SK-N-SH (cell line): Measurements from ENCODE around the gene ERAL1. TPM values are rescaled to one million over a fixed set of nuclear protein-coding genes. Genes with fewer than 3 reads are reported as not detected.

Experiments
- CTCF ChIA-PET: fragments of 300-600, 350-600 bp; formaldehyde crosslinking; extraction: SDS; loops from one replicate; lab custom pipeline; 2021; lab: Yijun Ruan, JAX
- POLR2A ChIA-PET: fragments of 350-600 bp; sonication (Branson Sonifier 250); formaldehyde crosslinking; extraction: SDS; loops from one replicate; lab custom pipeline; 2020; ENCODE audit warnings: antibody characterized with exemption, inconsistent platforms; lab: Yijun Ruan, JAX
- DNase-seq: peaks from one replicate; pipeline ENCODE4 v3.0.0; 2012
- H2AFZ ChIP-seq: fragments of 200-600 bp; sonication (generic); 2 replicates; pipeline ENCODE4 v1.8.1; 2016; ENCODE audit warnings: antibody characterized with exemption, mild to moderate bottlenecking, low read depth
- H3F3A ChIP-seq: fragments of 200-600 bp; sonication (generic); replicated peaks from 2 replicates; pipeline ENCODE3; 2016; ENCODE audit warnings: antibody characterized with exemption, mild to moderate bottlenecking; ENCODE audit not compliant: insufficient read depth
- H3K27ac ChIP-seq, 2 experiments: fragments of 200-500 bp in 1 of 2; fragments of 200-600 bp in 1 of 2; sonication (Bioruptor generic) in 1 of 2; sonication (generic), shearing (Covaris generic) in 1 of 2; 2 replicates each; pipeline versions ENCODE4 v1.5.1 to v1.6.1; 2014 to 2016; ENCODE audit warnings: low read depth in 2 of 2, inconsistent platforms in 1 of 2, low read length in 1 of 2, mild to moderate bottlenecking in 1 of 2, mixed read lengths in 1 of 2
- H3K27me3 ChIP-seq: fragments of 200-600 bp; sonication (generic), shearing (Covaris generic); 2 replicates; pipeline ENCODE4 v1.6.1; 2016; ENCODE audit warnings: mixed run types; ENCODE audit not compliant: insufficient read depth
- H3K36me3 ChIP-seq, 2 experiments: fragments of 200-500 bp in 1 of 2; fragments of 200-600 bp in 1 of 2; sonication (Bioruptor generic) in 1 of 2; sonication (generic) in 1 of 2; replicated peaks in 1 of 2; 2 replicates each; pipeline versions ENCODE3 to v1.5.1; 2014 to 2016; ENCODE audit warnings: low read length in 1 of 2, mild to moderate bottlenecking in 1 of 2; ENCODE audit not compliant: insufficient read depth in 2 of 2, control insufficient read depth in 1 of 2
- H3K4me1 ChIP-seq, 2 experiments: fragments of 200-500 bp in 1 of 2; fragments of 200-600 bp in 1 of 2; sonication (Bioruptor generic) in 1 of 2; sonication (generic), shearing (Covaris generic) in 1 of 2; 2 replicates each; pipeline versions ENCODE4 v1.5.1 to v1.6.1; 2014 to 2016; ENCODE audit warnings: low read depth in 1 of 2, low read length in 1 of 2, mixed run types in 1 of 2; ENCODE audit not compliant: insufficient read depth in 2 of 2, control insufficient read depth in 1 of 2
- H3K4me2 ChIP-seq: fragments of 200-600 bp; sonication (generic), shearing (Covaris generic); 2 replicates; pipeline ENCODE4 v1.6.1; 2017; ENCODE audit warnings: mixed run types
- H3K4me3 ChIP-seq, 2 experiments: fragments of 200-500 bp in 1 of 2; fragments of 200-600 bp in 1 of 2; sonication (Bioruptor generic) in 1 of 2; sonication (generic), shearing (Covaris generic) in 1 of 2; 2 replicates each; pipeline versions ENCODE4 v1.5.1 to v1.8.1; 2014 to 2016; ENCODE audit warnings: low read depth in 2 of 2, inconsistent platforms in 1 of 2, low read length in 1 of 2, mild to moderate bottlenecking in 1 of 2, mixed read lengths in 1 of 2, moderate library complexity in 1 of 2
- H3K79me2 ChIP-seq: fragments of 200-600 bp; sonication (generic); 2 replicates; pipeline ENCODE4 v1.8.1; 2017; ENCODE audit warnings: mild to moderate bottlenecking; ENCODE audit not compliant: insufficient read depth
- H3K9ac ChIP-seq: fragments of 200-600 bp; sonication (generic); 2 replicates; pipeline ENCODE4 v1.6.1; 2017; ENCODE audit warnings: mixed run types
- H3K9me2 ChIP-seq: fragments of 200-600 bp; sonication (generic); 2 replicates; pipeline ENCODE4 v1.6.1; 2017; ENCODE audit warnings: mixed run types
- H3K9me3 ChIP-seq: fragments of 200-600 bp; sonication (generic); 2 replicates; pipeline ENCODE4 v1.6.1; 2017; ENCODE audit warnings: mixed run types, mild to moderate bottlenecking, moderate library complexity
- H4K20me1 ChIP-seq: fragments of 200-600 bp; sonication (generic); 2 replicates; pipeline ENCODE4 v1.6.1; 2017; ENCODE audit warnings: mild to moderate bottlenecking, mixed run types; ENCODE audit not compliant: insufficient read depth
- CHD2 ChIP-seq: fragments of 150-350 bp; IDR thresholded peaks from 2 replicates; pipeline ENCODE4 v1.6.1; 2018; ENCODE audit warnings: low read length; ENCODE audit not compliant: partially characterized antibody
- ELF1 ChIP-seq: IDR thresholded peaks from 2 replicates; pipeline ENCODE4 v1.4.0; 2012
- EP300 ChIP-seq, 2 experiments: IDR thresholded peaks; 2 replicates each; pipeline versions ENCODE4 v1.4.0 to v1.6.1; 2012; ENCODE audit warnings: borderline replicate concordance in 1 of 2, low read depth in 1 of 2, low read length in 1 of 2
- FOXJ3 ChIP-seq: sonication (generic); formaldehyde crosslinking; IDR thresholded peaks from 2 replicates; pipeline ENCODE4 v1.5.1; 2020; ENCODE audit warnings: mild to moderate bottlenecking, missing genetic modification reagents
- GABPA ChIP-seq: IDR thresholded peaks from 2 replicates; pipeline ENCODE4 v1.4.0; 2012; ENCODE audit warnings: low read depth, mild to moderate bottlenecking
- JUND ChIP-seq: IDR thresholded peaks from 2 replicates; pipeline ENCODE4 v1.4.0; 2012
- MEF2A ChIP-seq: IDR thresholded peaks from 2 replicates; pipeline ENCODE4 v1.4.0; 2012; ENCODE audit warnings: low read depth, borderline replicate concordance
- MXI1 ChIP-seq: IDR thresholded peaks from 2 replicates; pipeline ENCODE4 v1.6.1; 2012; ENCODE audit warnings: mild to moderate bottlenecking, low read depth, low read length, improper control_type of control experiment
- POLR2AphosphoS5 ChIP-seq: IDR thresholded peaks from 2 replicates; pipeline ENCODE4 v1.6.1; 2012; ENCODE audit warnings: low read depth, low read length
- RAD21 ChIP-seq: IDR thresholded peaks from 2 replicates; pipeline ENCODE4 v1.6.1; 2012; ENCODE audit warnings: mild to moderate bottlenecking, low read length
- RXRA ChIP-seq: IDR thresholded peaks from 2 replicates; pipeline ENCODE4 v1.4.0; 2012; ENCODE audit warnings: low read depth, mild to moderate bottlenecking, borderline replicate concordance
- TAF1 ChIP-seq: IDR thresholded peaks from 2 replicates; pipeline ENCODE4 v1.6.1; 2012; ENCODE audit warnings: low read depth, mild to moderate bottlenecking, low read length, moderate library complexity, borderline replicate concordance
- TCF12 ChIP-seq: IDR thresholded peaks from 2 replicates; pipeline ENCODE4 v1.4.0; 2012
- WGBS: methylation state at CpG from one replicate; pipeline ENCODE4 v1.1.6; 2017; ENCODE audit warnings: low lambda C conversion rate; 5-methylcytosine and 5-hydroxymethylcytosine counted together
- polyA plus RNA-seq, 3 experiments: library from polyadenylated mRNA; depleted of rRNA; stranded (reverse); fragments of >200 nt; gene quantifications; 2 replicates each; pipeline ENCODE4 v1.2.3, GENCODE V29; 2012
- TF ChIP-seq, protein P1 (sequence below): IDR thresholded peaks from 2 replicates; pipeline ENCODE4; 2012
- TF ChIP-seq, protein P2 (sequence below): fragments of 200-600 bp; sonication (generic); IDR thresholded peaks from 2 replicates; pipeline ENCODE4 v1.6.1; 2017; ENCODE audit warnings: antibody characterized with exemption, mild to moderate bottlenecking, moderate library complexity
- TF ChIP-seq, protein P3 (sequence below): fragments of 150-350 bp; IDR thresholded peaks from 2 replicates; pipeline ENCODE4 v1.6.1; 2017; ENCODE audit warnings: antibody characterized with exemption, low read length, low read depth, borderline replicate concordance
- TF ChIP-seq, protein P4 (sequence below): IDR thresholded peaks from 2 replicates; pipeline ENCODE4 v1.4.0; 2012; ENCODE audit warnings: low read depth

Gene ERAL1
- polyA plus RNA-seq, 1 of the 3 experiments (the other 2 are of a cell fraction): 57.3 TPM

DNA sequence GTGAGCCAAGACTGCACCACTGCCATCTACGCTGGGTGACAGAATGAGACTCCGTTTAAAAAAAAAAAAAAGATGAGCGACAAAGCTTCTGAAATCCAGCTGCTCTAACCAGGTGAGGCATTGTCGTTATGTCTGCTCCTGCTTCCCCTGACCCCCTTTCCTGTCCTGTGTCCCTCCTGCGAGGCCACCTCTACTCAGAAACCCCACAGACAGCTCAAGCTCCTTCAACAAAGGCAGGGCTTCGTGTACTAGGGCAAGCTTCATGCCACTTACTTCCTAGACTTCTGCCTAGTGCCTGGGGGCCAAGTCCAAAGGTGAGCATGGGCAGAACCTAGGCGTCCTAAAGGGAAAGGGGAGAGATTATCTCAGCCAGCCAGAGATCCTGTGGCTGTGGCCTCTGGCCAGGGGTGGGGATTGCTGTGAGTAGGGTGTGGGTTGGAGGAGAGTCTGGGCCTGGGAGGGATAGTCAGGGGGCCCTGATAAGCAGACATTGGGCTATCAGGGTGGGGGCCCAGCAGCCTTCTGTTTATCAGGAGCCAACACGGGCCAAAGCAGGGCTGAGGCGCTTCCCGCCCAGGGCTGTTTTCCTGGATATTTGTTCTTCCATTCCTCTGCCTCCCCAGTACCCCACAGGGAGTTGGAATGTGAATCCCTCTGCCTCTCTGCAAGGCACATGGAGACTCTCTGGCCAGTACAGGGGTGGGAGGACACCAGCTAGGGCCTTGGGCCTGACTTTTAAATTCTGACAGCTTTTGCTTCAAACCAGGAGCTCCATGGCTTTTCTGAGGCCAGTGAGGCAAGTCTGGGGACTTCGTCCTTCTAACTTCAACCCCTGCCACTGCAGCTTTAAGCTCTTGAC lies 10.4 kb downstream of the ERAL1 start:
- WGBS: 85% methylated on average over 10 of the region's 11 CpGs
- H3K4me3 ChIP-seq: no peak overlapping the region
- TF ChIP-seq CHD2: no peak
- H3K9ac ChIP-seq: no peak overlapping the region
- H4K20me1 ChIP-seq: no peaks in the 10 kb centered on the region
- H3K9me3 ChIP-seq: no peaks in the 10 kb centered on the region
- H3F3A ChIP-seq: no peaks in the 10 kb centered on the region
- H3K4me1 ChIP-seq: no peaks in the 10 kb centered on the region
- H3K4me2 ChIP-seq: no peak overlapping the region
- no peaks in the 10 kb centered on the region for H3K27me3 ChIP-seq
- H3K9me2 ChIP-seq: no peaks in the 10 kb centered on the region
- H3K36me3 ChIP-seq: peaks cover 3 to 7% of the 10 kb centered on the region in 2 experiments
- ChIA-PET CTCF (no interaction called here), POLR2A (no interaction called here)
- no peak overlapping the region for H3K27ac ChIP-seq
- no peak overlapping the region for H2AFZ ChIP-seq
- DNase-seq: no peak
- H3K79me2 ChIP-seq: no peaks in the 10 kb centered on the region

DNA sequence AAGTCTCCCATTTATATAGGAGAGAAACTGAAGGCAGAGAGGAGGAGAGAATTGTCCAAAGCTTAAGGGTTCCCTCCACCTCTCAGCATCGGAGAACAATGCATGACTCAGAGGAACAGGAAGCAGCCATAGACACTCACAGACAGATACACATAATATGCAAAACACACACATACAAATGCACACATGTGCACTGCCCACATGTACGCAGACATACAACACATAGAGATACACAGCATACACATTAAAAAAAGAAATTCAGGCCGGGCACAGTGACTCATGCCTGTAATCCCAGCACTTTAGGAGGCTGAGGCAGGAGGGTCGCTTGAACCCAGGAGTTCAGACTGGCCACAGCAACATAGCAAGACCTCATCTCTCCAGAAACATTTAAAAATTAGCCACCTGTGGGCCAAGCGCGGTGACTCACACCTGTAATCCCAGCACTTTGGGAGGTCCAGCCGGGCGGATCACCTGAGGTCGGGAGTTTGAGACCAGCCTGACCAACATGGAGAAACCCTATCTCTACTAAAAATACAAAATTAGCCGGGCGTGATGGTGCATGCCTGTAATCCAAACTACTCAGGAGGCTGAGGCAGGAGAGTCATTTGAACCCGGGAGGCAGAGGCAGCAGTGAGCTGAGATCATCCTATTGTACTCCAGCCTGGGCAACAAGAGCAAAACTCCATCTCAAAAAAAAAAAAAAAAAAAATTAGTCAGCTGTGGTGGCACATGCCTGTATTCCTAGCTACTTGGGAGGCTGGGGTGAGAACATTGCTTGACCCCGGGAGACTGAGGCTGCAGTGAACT lies 11.3 kb downstream of the ERAL1 start:
- H4K20me1 ChIP-seq: no peaks in the 10 kb centered on the region
- no peaks in the 10 kb centered on the region for H3K27me3 ChIP-seq
- H3K79me2 ChIP-seq: no peaks in the 10 kb centered on the region
- H3F3A ChIP-seq: no peaks in the 10 kb centered on the region
- no peak for TF ChIP-seq JUND
- no peak for TF ChIP-seq POLR2AphosphoS5
- no peak for TF ChIP-seq CHD2
- no peak for TF ChIP-seq FOXJ3 (CRISPR knock-in tag)
- no peak for TF ChIP-seq MXI1
- TF ChIP-seq EP300 (IDR thresholded peaks at IDR 0.05; ENCODE audit: borderline replicate concordance in 1 of 2, low read depth in 1 of 2, low read length in 1 of 2): no peak
- TF ChIP-seq RAD21: no peak
- no peak for TF ChIP-seq ELF1
- no peak for TF ChIP-seq RXRA
- TF ChIP-seq, all 33 proteins: peak for 0
- DNase-seq: no peak
- Histone ChIP-seq H2AFZ (no peak overlapping the region), H3K36me3 (no peaks in the 10 kb centered on the region), H3K27ac (no peak overlapping the region), H3K4me3 (no peak overlapping the region), H3K4me1 (no peaks in the 10 kb centered on the region), H3K9me2 (no peaks in the 10 kb centered on the region), H3K9ac (no peak overlapping the region), H3K4me2 (no peak overlapping the region), H3K9me3 (no peaks in the 10 kb centered on the region)
- WGBS: 83% methylated on average over 13 of the region's 13 CpGs
- CTCF ChIA-PET: no interaction called here
- POLR2A ChIA-PET: no interaction called here

DNA sequence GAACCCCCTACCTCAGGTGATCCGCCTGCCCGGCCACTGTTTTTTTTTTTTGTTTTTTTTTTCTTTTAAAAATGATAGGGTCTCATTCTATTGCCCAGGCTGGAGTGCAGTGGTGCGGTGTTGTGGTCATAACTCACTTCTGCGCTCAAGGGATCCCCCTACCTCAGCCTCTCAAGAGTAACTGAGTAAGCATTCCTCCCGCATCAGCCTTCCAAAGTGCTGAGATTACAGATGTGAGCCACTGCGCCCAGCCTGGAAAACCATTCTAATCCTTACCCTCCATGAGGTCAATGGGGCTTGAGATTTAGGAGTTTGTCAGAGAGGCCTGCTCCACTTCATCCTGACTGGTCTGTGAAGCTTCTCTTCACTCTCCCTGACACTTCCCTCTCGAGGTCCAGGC lies 12.5 kb downstream of the ERAL1 start:
- Histone ChIP-seq H3K9me3 (no peaks in the 10 kb centered on the region), H3K4me1 (no peaks in the 10 kb centered on the region), H2AFZ (no peak overlapping the region), H3K27ac (no peak overlapping the region), H3K9ac (no peak overlapping the region), H3F3A (no peaks in the 10 kb centered on the region), H3K79me2 (no peaks in the 10 kb centered on the region), H3K4me3 (no peak overlapping the region), H3K27me3 (no peaks in the 10 kb centered on the region), H3K36me3 (no peaks in the 10 kb centered on the region), H3K4me2 (no peak overlapping the region), H4K20me1 (no peaks in the 10 kb centered on the region), H3K9me2 (no peaks in the 10 kb centered on the region)
- ChIA-PET POLR2A (no interaction called here), CTCF (no interaction called here)
- DNase-seq: no peak
- WGBS: 92% methylated on average over 7 of the region's 7 CpGs
- no peak for TF ChIP-seq TAF1
- TF ChIP-seq, protein P1, sequence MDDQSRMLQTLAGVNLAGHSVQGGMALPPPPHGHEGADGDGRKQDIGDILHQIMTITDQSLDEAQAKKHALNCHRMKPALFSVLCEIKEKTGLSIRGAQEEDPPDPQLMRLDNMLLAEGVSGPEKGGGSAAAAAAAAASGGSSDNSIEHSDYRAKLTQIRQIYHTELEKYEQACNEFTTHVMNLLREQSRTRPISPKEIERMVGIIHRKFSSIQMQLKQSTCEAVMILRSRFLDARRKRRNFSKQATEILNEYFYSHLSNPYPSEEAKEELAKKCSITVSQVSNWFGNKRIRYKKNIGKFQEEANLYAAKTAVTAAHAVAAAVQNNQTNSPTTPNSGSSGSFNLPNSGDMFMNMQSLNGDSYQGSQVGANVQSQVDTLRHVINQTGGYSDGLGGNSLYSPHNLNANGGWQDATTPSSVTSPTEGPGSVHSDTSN: no peak
- TF ChIP-seq, protein P2, sequence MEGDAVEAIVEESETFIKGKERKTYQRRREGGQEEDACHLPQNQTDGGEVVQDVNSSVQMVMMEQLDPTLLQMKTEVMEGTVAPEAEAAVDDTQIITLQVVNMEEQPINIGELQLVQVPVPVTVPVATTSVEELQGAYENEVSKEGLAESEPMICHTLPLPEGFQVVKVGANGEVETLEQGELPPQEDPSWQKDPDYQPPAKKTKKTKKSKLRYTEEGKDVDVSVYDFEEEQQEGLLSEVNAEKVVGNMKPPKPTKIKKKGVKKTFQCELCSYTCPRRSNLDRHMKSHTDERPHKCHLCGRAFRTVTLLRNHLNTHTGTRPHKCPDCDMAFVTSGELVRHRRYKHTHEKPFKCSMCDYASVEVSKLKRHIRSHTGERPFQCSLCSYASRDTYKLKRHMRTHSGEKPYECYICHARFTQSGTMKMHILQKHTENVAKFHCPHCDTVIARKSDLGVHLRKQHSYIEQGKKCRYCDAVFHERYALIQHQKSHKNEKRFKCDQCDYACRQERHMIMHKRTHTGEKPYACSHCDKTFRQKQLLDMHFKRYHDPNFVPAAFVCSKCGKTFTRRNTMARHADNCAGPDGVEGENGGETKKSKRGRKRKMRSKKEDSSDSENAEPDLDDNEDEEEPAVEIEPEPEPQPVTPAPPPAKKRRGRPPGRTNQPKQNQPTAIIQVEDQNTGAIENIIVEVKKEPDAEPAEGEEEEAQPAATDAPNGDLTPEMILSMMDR: no peak
- TF ChIP-seq FOXJ3 (CRISPR knock-in tag): no peak
- TF ChIP-seq, protein P3, sequence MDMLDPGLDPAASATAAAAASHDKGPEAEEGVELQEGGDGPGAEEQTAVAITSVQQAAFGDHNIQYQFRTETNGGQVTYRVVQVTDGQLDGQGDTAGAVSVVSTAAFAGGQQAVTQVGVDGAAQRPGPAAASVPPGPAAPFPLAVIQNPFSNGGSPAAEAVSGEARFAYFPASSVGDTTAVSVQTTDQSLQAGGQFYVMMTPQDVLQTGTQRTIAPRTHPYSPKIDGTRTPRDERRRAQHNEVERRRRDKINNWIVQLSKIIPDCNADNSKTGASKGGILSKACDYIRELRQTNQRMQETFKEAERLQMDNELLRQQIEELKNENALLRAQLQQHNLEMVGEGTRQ: no peak
- no peak for TF ChIP-seq TCF12
- TF ChIP-seq ELF1: no peak
- TF ChIP-seq MEF2A: no peak
- no peak for TF ChIP-seq MXI1
- TF ChIP-seq, protein P4, sequence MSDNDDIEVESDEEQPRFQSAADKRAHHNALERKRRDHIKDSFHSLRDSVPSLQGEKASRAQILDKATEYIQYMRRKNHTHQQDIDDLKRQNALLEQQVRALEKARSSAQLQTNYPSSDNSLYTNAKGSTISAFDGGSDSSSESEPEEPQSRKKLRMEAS: no peak
- TF ChIP-seq GABPA: no peak
